ENCODE measurements around the gene SFSWAP. TPM values are rescaled to one million over a fixed set of nuclear protein-coding genes. Genes with fewer than 3 reads are reported as not detected.

The SFSWAP gene
- polyA plus RNA-seq, 3 donors: 7.3 to 33.0 (median 10.7) TPM

- no peaks in the 10 kb centered on the region for H3K4me1 Mint-ChIP-seq
- TF ChIP-seq CTCF (IDR thresholded peaks at IDR 0.05): no peak
- WGBS (ENCODE audit: insufficient coverage): 98% methylated on average over 7 of the region's 10 CpGs
- H3K4me2 ChIP-seq (replicated peaks; ENCODE audit: extremely low read depth, low read length, poor library complexity, severe bottlenecking): no peak overlapping the region
- intact Hi-C loops (cut with micrococcal nuclease): no loop called here
- H4K20me1 ChIP-seq (ENCODE audit: insufficient read depth, low read length): peaks cover 36% of the 10 kb centered on the region
- no peak overlapping the region for H3K27ac Mint-ChIP-seq
- no peaks in the 10 kb centered on the region for H3K27me3 Mint-ChIP-seq (ENCODE audit: low read depth in 3 of 3)
- no peaks in the 10 kb centered on the region for H3K79me2 ChIP-seq (ENCODE audit: insufficient read depth, low read length)
- H3K27me3 ChIP-seq (ENCODE audit: control insufficient read depth in 2 of 2, insufficient read depth in 2 of 2, low read length in 2 of 2): no peaks in the 10 kb centered on the region
- peaks cover 78 to 95% of the 10 kb centered on the region in 2 donors for H3K36me3 Mint-ChIP-seq
- H3K9me3 ChIP-seq (replicated peaks in 1 of 2; ENCODE audit: control insufficient read depth in 1 of 2, insufficient read depth in 1 of 2, low read length in 2 of 2): no peaks in the 10 kb centered on the region
- no peak overlapping the region for H3K27ac ChIP-seq (ENCODE audit: low read depth in 1 of 2, low read length in 2 of 2)
- no peaks in the 10 kb centered on the region for H3K9me3 Mint-ChIP-seq
- H3K4me3 Mint-ChIP-seq: no peak overlapping the region
- no peaks in the 10 kb centered on the region for H3K4me1 ChIP-seq (ENCODE audit: control insufficient read depth in 1 of 2, insufficient read depth in 2 of 2, low read length in 2 of 2)
- no peak overlapping the region for H3K9ac ChIP-seq (ENCODE audit: insufficient read depth, low read length, poor library complexity, severe bottlenecking)
- H3K36me3 ChIP-seq (replicated peaks in 1 of 2; ENCODE audit: control insufficient read depth in 1 of 2, insufficient read depth in 2 of 2, low read length in 2 of 2): peaks cover 75 to 96% of the 10 kb centered on the region in 2 donors
- H2AFZ ChIP-seq (ENCODE audit: insufficient read depth, low read depth, low read length, poor library complexity, severe bottlenecking): no peak overlapping the region
- no peak for DNase-seq
- no peak overlapping the region for H3K4me3 ChIP-seq (replicated peaks in 1 of 3; ENCODE audit: low read depth in 2 of 3, low read length in 3 of 3)
These were observed 23.0 kb downstream of the SFSWAP start for GRCh38 chr12:131733874-131734273.

GRCh38 chr12:131734336-131735152 lies 23.7 kb downstream of the SFSWAP start:
- H3K79me2 ChIP-seq (ENCODE audit: insufficient read depth, low read length): no peaks in the 10 kb centered on the region
- no peaks in the 10 kb centered on the region for H3K4me1 ChIP-seq (ENCODE audit: control insufficient read depth in 1 of 2, insufficient read depth in 2 of 2, low read length in 2 of 2)
- DNase-seq: no peak
- H3K27ac ChIP-seq (ENCODE audit: low read depth in 1 of 2, low read length in 2 of 2): no peak overlapping the region
- H4K20me1 ChIP-seq (ENCODE audit: insufficient read depth, low read length): peaks cover 36% of the 10 kb centered on the region
- TF ChIP-seq CTCF (IDR thresholded peaks at IDR 0.05): no peak
- no peaks in the 10 kb centered on the region for H3K27me3 ChIP-seq (ENCODE audit: control insufficient read depth in 2 of 2, insufficient read depth in 2 of 2, low read length in 2 of 2)
- H3K9ac ChIP-seq (ENCODE audit: insufficient read depth, low read length, poor library complexity, severe bottlenecking): no peak overlapping the region
- Mint-ChIP-seq H3K27me3 (ENCODE audit: low read depth in 3 of 3) (no peaks in the 10 kb centered on the region), H3K4me3 (no peak overlapping the region), H3K36me3 (peaks cover 75 to 95% of the 10 kb centered on the region in 2 donors), H3K9me3 (no peaks in the 10 kb centered on the region), H3K27ac (no peak overlapping the region), H3K4me1 (no peaks in the 10 kb centered on the region)
- H3K9me3 ChIP-seq (replicated peaks in 1 of 2; ENCODE audit: control insufficient read depth in 1 of 2, insufficient read depth in 1 of 2, low read length in 2 of 2): no peaks in the 10 kb centered on the region
- H3K4me3 ChIP-seq (replicated peaks in 1 of 3; ENCODE audit: low read depth in 2 of 3, low read length in 3 of 3): no peak overlapping the region
- H2AFZ ChIP-seq (ENCODE audit: insufficient read depth, low read depth, low read length, poor library complexity, severe bottlenecking): no peak overlapping the region
- 95% methylated on average over 24 of the region's 30 CpGs for WGBS (ENCODE audit: insufficient coverage)
- H3K4me2 ChIP-seq (replicated peaks; ENCODE audit: extremely low read depth, low read length, poor library complexity, severe bottlenecking): no peak overlapping the region
- intact Hi-C loops (cut with micrococcal nuclease): no loop called here
- peaks cover 72 to 95% of the 10 kb centered on the region in 2 donors for H3K36me3 ChIP-seq (replicated peaks in 1 of 2; ENCODE audit: control insufficient read depth in 1 of 2, insufficient read depth in 2 of 2, low read length in 2 of 2)

Measured in CD14-positive monocyte (primary cell).